SH-SY5Y (cell line): ENCODE measurements around the gene ARHGAP31.

Experiments
- GATA2 ChIP-seq: IDR thresholded peaks from 2 replicates; pipeline ENCODE4 v1.6.1; 2011; ENCODE audit warnings: mild to moderate bottlenecking, low read depth, low read length
- GATA3 ChIP-seq: IDR thresholded peaks from 2 replicates; pipeline ENCODE4 v1.6.1; 2011; ENCODE audit warnings: low read depth, mild to moderate bottlenecking, low read length, moderate library complexity

GRCh38 chr3:119444590-119444989 is 150.4 kb downstream of the ARHGAP31 start:
- no peak for TF ChIP-seq GATA2
- TF ChIP-seq GATA3 = no peak
